ENCODE results near the gene SRSF5.

The SRSF5 gene

GRCh38 chr14:69795691-69796090, 28.7 kb downstream of the SRSF5 start:
- no peak for TF ChIP-seq SIN3A (IDR thresholded peaks at IDR 0.05; ENCODE audit: borderline replicate concordance, insufficient read depth, low read length)
- no peak for TF ChIP-seq TAF1 (IDR thresholded peaks at IDR 0.05; ENCODE audit: borderline replicate concordance, insufficient read depth, low read length)
- TF ChIP-seq FOXP2 (optimal IDR thresholded peaks at IDR 0.05; ENCODE audit: borderline replicate concordance, extremely low read depth, extremely low read length, insufficient read depth): no peak

DNA sequence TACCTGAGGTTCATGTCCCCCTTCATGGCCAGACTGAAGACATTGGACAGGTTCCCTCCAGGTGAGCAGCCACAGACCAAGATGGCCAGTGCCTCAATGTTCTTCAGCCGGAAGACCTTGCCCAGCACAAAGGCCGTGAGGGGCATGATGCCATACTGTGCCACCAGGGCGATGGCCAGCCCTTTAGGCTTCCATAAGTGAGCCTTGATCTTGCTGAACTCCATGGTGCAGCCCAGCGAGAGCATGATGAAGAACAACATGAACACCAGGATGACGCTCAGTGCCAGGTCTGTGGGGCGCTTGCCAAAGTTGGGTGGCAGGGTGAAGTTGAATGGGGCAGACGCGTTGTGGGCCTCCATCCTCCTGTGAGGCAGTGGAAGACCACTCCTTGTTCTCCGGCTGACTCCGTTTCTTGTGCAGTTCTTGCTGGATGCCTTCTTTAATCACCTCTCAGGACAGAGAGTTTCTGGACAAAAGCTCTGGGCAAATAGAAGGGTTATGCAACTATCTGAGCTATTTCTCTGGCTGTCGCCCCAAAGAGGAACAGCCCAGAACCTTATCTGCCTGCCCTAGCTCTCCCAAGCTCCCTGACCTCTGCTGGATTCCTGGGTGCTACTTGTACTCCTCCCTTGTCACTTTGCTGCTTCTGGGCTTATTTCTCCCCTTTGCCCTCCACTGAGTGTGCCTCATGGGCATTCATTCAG, 30.0 kb downstream of the SRSF5 start, which contains the start of gene SLC10A1:
Gene SLC10A1, minus strand, starts transcription at position 445 of the 704 bp plus-strand sequence. Its CDS starts 86 bp downstream, at position 359.
- no peak for TF ChIP-seq SIN3A (IDR thresholded peaks at IDR 0.05; ENCODE audit: borderline replicate concordance, insufficient read depth, low read length)

- TF ChIP-seq POLR2AphosphoS5 (IDR thresholded peaks at IDR 0.05; ENCODE audit: low read depth, low read length): no peak
- TF ChIP-seq REST (IDR thresholded peaks at IDR 0.05; ENCODE audit: insufficient read depth in 1 of 2, low read depth in 2 of 2, low read length in 2 of 2): no peak
- no peak for TF ChIP-seq FOXP2 (optimal IDR thresholded peaks at IDR 0.05; ENCODE audit: borderline replicate concordance, extremely low read depth, extremely low read length, insufficient read depth)
- no peak for TF ChIP-seq SIN3A (IDR thresholded peaks at IDR 0.05; ENCODE audit: borderline replicate concordance, insufficient read depth, low read length)
- no peak for TF ChIP-seq TAF1 (IDR thresholded peaks at IDR 0.05; ENCODE audit: borderline replicate concordance, insufficient read depth, low read length)
Observed at GRCh38 chr14:69797573-69798338, 30.8 kb downstream of the SRSF5 start.

DNA sequence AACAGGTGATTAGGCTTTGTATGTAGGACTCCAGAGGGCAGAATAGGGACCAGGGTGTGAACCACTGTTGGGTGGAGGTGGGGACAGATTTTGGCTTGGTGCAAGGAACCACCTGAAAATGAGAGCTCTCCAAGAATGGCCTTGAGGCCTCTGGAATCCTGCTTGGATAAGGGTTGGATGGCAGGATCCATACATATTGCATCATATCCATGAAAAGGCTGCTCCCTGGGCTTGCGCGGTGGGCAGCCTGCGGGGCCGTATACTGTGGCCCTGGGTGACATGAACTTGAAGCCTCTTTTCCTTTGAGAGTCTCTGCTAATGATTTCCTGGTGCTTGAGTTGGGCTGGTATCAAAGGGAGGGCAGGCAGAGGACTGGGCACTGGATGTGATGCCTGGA, 31.4 kb downstream of the SRSF5 start:
- no peak for TF ChIP-seq REST (IDR thresholded peaks at IDR 0.05; ENCODE audit: insufficient read depth in 1 of 2, low read depth in 2 of 2, low read length in 2 of 2)
- no peak for TF ChIP-seq FOXP2 (optimal IDR thresholded peaks at IDR 0.05; ENCODE audit: borderline replicate concordance, extremely low read depth, extremely low read length, insufficient read depth)
- no peak for TF ChIP-seq TAF1 (IDR thresholded peaks at IDR 0.05; ENCODE audit: borderline replicate concordance, insufficient read depth, low read length)
- TF ChIP-seq POLR2AphosphoS5 (IDR thresholded peaks at IDR 0.05; ENCODE audit: low read depth, low read length): no peak
- no peak for TF ChIP-seq SIN3A (IDR thresholded peaks at IDR 0.05; ENCODE audit: borderline replicate concordance, insufficient read depth, low read length)

DNA sequence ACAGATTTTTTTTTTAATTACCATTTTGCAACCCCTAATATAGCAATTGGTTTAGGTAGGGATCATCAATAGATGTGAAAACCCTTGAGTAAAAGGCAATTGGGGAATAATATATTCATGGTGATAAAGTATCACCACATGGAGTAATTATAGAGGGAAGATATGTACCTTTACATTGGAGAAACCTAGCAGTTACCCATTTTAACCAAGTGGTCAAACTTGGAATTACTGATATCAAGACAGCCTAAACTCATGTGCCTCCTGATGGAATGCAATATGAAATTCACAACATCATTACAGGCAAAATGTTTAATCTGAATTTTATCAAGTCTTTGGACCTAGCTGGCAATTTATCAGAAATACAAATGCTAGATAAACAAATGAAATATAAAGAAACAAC, 36.8 kb downstream of the SRSF5 start:
- no peak for TF ChIP-seq POLR2AphosphoS5 (IDR thresholded peaks at IDR 0.05; ENCODE audit: low read depth, low read length)
- TF ChIP-seq TAF1 (IDR thresholded peaks at IDR 0.05; ENCODE audit: borderline replicate concordance, insufficient read depth, low read length): no peak
- TF ChIP-seq SIN3A (IDR thresholded peaks at IDR 0.05; ENCODE audit: borderline replicate concordance, insufficient read depth, low read length): no peak
- no peak for TF ChIP-seq FOXP2 (optimal IDR thresholded peaks at IDR 0.05; ENCODE audit: borderline replicate concordance, extremely low read depth, extremely low read length, insufficient read depth)
- TF ChIP-seq REST (IDR thresholded peaks at IDR 0.05; ENCODE audit: insufficient read depth in 1 of 2, low read depth in 2 of 2, low read length in 2 of 2): no peak

- TF ChIP-seq POLR2AphosphoS5 (IDR thresholded peaks at IDR 0.05; ENCODE audit: low read depth, low read length): no peak
- TF ChIP-seq REST (IDR thresholded peaks at IDR 0.05; ENCODE audit: insufficient read depth in 1 of 2, low read depth in 2 of 2, low read length in 2 of 2): no peak
- TF ChIP-seq FOXP2 (optimal IDR thresholded peaks at IDR 0.05; ENCODE audit: borderline replicate concordance, extremely low read depth, extremely low read length, insufficient read depth): no peak
- no peak for TF ChIP-seq SIN3A (IDR thresholded peaks at IDR 0.05; ENCODE audit: borderline replicate concordance, insufficient read depth, low read length)
- TF ChIP-seq TAF1 (IDR thresholded peaks at IDR 0.05; ENCODE audit: borderline replicate concordance, insufficient read depth, low read length): no peak
Observed at GRCh38 chr14:69804902-69805301, 38.0 kb downstream of the SRSF5 start.

Data from PFSK-1 (cell line).